GM23338 (cell line): ENCODE measurements around the gene ZSCAN21.

Source experiments
- CREB1 ChIP-seq: fragments of 250-450 bp; sonication (Bioruptor Pico); IDR thresholded peaks from 2 replicates; pipeline ENCODE4 v1.5.0; 2020; ENCODE audit warnings: low read depth, mild to moderate bottlenecking, moderate library complexity
- CTCF ChIP-seq, 2 experiments: fragments of 200-600 bp in 1 of 2; sonication (generic) in 1 of 2; conservative IDR thresholded peaks; 2 replicates each; pipeline versions ENCODE4 v1.5.1 to v1.6.1; 2016 to 2017; ENCODE audit warnings: antibody characterized with exemption in 2 of 2, low read depth in 2 of 2, mild to moderate bottlenecking in 2 of 2, moderate library complexity in 1 of 2
- EZH2 ChIP-seq: fragments of 200-600 bp; sonication (generic); IDR thresholded peaks from one replicate; pipeline ENCODE4 v1.8.0; 2017; ENCODE audit warnings: antibody characterized with exemption, mild to moderate bottlenecking, low read depth; ENCODE audit not compliant: unreplicated experiment
- JUNB ChIP-seq: IDR thresholded peaks from one replicate; pipeline ENCODE4 v1.6.1; 2016; ENCODE audit warnings: antibody characterized with exemption; ENCODE audit not compliant: unreplicated experiment
- POLR2AphosphoS5 ChIP-seq: IDR thresholded peaks from 2 replicates; pipeline ENCODE4 v1.6.1; 2016; ENCODE audit warnings: antibody characterized with exemption, low read depth
- TF ChIP-seq, protein P1 (sequence below): IDR thresholded peaks from 2 replicates; pipeline ENCODE4 v1.6.1; 2016; ENCODE audit warnings: antibody characterized with exemption
- TF ChIP-seq, protein P2 (sequence below): IDR thresholded peaks from one replicate; pipeline ENCODE4 v1.6.1; 2018; ENCODE audit warnings: antibody characterized with exemption; ENCODE audit not compliant: unreplicated experiment

- TF ChIP-seq, protein P1, sequence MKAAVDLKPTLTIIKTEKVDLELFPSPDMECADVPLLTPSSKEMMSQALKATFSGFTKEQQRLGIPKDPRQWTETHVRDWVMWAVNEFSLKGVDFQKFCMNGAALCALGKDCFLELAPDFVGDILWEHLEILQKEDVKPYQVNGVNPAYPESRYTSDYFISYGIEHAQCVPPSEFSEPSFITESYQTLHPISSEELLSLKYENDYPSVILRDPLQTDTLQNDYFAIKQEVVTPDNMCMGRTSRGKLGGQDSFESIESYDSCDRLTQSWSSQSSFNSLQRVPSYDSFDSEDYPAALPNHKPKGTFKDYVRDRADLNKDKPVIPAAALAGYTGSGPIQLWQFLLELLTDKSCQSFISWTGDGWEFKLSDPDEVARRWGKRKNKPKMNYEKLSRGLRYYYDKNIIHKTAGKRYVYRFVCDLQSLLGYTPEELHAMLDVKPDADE, result no peak
- TF ChIP-seq, protein P2, sequence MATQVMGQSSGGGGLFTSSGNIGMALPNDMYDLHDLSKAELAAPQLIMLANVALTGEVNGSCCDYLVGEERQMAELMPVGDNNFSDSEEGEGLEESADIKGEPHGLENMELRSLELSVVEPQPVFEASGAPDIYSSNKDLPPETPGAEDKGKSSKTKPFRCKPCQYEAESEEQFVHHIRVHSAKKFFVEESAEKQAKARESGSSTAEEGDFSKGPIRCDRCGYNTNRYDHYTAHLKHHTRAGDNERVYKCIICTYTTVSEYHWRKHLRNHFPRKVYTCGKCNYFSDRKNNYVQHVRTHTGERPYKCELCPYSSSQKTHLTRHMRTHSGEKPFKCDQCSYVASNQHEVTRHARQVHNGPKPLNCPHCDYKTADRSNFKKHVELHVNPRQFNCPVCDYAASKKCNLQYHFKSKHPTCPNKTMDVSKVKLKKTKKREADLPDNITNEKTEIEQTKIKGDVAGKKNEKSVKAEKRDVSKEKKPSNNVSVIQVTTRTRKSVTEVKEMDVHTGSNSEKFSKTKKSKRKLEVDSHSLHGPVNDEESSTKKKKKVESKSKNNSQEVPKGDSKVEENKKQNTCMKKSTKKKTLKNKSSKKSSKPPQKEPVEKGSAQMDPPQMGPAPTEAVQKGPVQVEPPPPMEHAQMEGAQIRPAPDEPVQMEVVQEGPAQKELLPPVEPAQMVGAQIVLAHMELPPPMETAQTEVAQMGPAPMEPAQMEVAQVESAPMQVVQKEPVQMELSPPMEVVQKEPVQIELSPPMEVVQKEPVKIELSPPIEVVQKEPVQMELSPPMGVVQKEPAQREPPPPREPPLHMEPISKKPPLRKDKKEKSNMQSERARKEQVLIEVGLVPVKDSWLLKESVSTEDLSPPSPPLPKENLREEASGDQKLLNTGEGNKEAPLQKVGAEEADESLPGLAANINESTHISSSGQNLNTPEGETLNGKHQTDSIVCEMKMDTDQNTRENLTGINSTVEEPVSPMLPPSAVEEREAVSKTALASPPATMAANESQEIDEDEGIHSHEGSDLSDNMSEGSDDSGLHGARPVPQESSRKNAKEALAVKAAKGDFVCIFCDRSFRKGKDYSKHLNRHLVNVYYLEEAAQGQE, result no peak
- TF ChIP-seq EZH2, result no peak
- no peak for TF ChIP-seq POLR2AphosphoS5
- TF ChIP-seq CTCF (conservative IDR thresholded peaks at IDR 0.05; ENCODE audit: low read depth in 2 of 2), result no peak
- no peak for TF ChIP-seq CREB1 (CRISPR knock-in tag)
- TF ChIP-seq JUNB, result no peak
Measured at GRCh38 chr7:100051611-100052010, 2.0 kb downstream of the ZSCAN21 start.
